Right lobe of liver (tissue), 6 donors: Measurements from ENCODE around the gene TOX4. TPM values are rescaled to one million over a fixed set of nuclear protein-coding genes. Genes with fewer than 3 reads are reported as not detected.
A peak's percentile ranks its signal among the peaks of the same experiment; 100 is the strongest.

Source experiments
- ATAC-seq, 4 donors: fragments of 200-7000 bp; cut with Tn5 transposase; one replicate each; pipeline ENCODE4 v1.9.1; 2020; ENCODE audit warnings: mild to moderate bottlenecking in 4 of 4, moderate library complexity in 4 of 4
- DNase-seq, 3 donors: peaks; one replicate each; pipeline ENCODE4 v3.0.0-alpha.2; 2020
- H3K27ac ChIP-seq, 3 donors: fragments of 200-600 bp; one replicate each; pipeline ENCODE4 v1.8.0; 2022
- H3K27me3 ChIP-seq, 2 donors: fragments of 200-600 bp; one replicate each; pipeline ENCODE4 v1.8.0; 2022
- H3K36me3 ChIP-seq, 4 donors: fragments of 200-600 bp; sonication (generic) in 1 of 4; one replicate each; pipeline versions ENCODE4 v1.5.1 to v1.8.0; 2017 to 2022; ENCODE audit warnings: control low read depth in 1 of 4
- H3K4me1 ChIP-seq, 4 donors: fragments of 200-600 bp; sonication (generic) in 1 of 4; one replicate each; pipeline versions ENCODE4 v1.5.1 to v1.8.0; 2017 to 2022; ENCODE audit warnings: control low read depth in 1 of 4
- H3K4me3 ChIP-seq, 3 donors: fragments of 200-600 bp; one replicate each; pipeline ENCODE4 v1.8.0; 2022
- H3K9me3 ChIP-seq, 4 donors: fragments of 200-600 bp; sonication (generic) in 1 of 4; one replicate each; pipeline versions ENCODE4 v1.5.1 to v1.8.0; 2017 to 2022; ENCODE audit warnings: control low read depth in 1 of 4
- POLR2A ChIP-seq: fragments of 450-650 bp; IDR thresholded peaks from one replicate; pipeline ENCODE4 v1.6.1; 2017; ENCODE audit warnings: antibody characterized with exemption, mild to moderate bottlenecking
- WGBS: methylation state at CpG from one replicate; pipeline ENCODE4 v1.1.6; 2018; ENCODE audit warnings: low coverage, low lambda C conversion rate; ENCODE audit not compliant: insufficient coverage; ENCODE audit errors: missing lambda C conversion rate; 5-methylcytosine and 5-hydroxymethylcytosine counted together
- intact Hi-C, 2 donors: fragments of 100-400 bp; cut with DNase I; formaldehyde crosslinking; loops; one replicate each; pipeline versions ENCODE4 v1.11.2 to v1.14.1; 2022
- long read RNA-seq: library from polyadenylated mRNA; unstranded; transcript quantifications from one replicate; pipeline ENCODE4 v2.0.0, GENCODE V29; 2019
- total RNA-seq, 6 experiments: library from RNA; depleted of rRNA in 2 of 6; stranded (reverse); fragments of >200 nt in 2 of 6; fragmentation: NEBNext Ultra II Directional in 3 of 6; extraction: Animal tissue kit (Norgen Biotek cat#: 25700) in 3 of 6; gene quantifications; one replicate each; pipeline versions ENCODE4 v1.1.0 to v1.2.4, GENCODE V29; 2016 to 2023
- TF ChIP-seq, protein P1 (sequence below), 4 donors: fragments of 200-600 bp in 3 of 4; fragments of 450-650 bp in 1 of 4; IDR thresholded peaks; one replicate each; pipeline versions ENCODE4 v1.5.1 to v1.8.0; 2016 to 2022; ENCODE audit warnings: antibody characterized with exemption in 4 of 4, mild to moderate bottlenecking in 2 of 4
- donor health status: DM: no; HTN: yes; CAD: no.
- donor health status: DM: no; HTN: no; CAD: no.
- donor health status: DM: no; HTN: no; CAD: no.
- donor health status: DM: no; HTN: yes; CAD: no.
- donor health status: DM: no; HTN: yes; CAD: no.

TOX4 gene
- 10 to 100 TPM; 19.9 to 37.0 (median 33.3) TPM for total RNA-seq
- long read RNA-seq, partial matches to known transcripts, result 6 of 8 reads
- long read RNA-seq, other reads (novel, unspliced or antisense), result 1 of 8 reads

DNA sequence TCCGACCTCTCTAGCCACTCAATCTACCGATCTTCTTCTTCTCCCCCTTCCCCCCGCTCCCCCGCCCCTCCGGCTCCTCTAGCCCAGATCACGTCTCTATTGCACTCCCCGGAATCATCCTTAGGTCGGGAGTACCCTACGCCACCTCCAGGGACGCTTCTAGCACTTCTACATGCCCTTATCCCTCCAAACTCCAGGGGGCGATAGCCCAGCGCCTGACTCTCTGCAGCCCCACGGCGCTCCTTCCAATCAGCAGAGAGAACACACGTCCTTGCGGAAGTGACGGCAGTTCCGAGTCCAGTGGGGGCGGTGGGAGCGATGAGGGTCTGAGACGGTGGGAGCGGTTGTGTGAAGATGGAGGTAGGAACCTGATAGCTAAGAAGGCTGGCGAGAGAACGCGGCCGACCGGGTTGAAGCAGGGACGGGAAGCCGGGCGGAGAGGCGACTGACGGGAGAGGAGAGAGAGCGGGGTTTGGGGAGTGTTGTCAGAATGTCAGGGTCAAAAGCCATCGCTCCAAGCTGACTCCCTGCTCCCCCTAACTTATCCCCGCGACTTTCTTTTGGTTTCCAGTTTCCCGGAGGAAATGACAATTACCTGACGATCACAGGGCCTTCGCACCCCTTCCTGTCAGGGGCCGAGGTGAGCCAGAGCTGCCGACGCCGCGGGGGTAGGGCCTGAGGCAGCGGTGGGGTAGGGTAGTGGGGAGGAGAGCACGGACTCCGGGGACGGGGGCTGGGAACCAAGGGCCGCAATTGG is at the start of gene TOX4, which contains the start of gene RAB2B:
Gene TOX4, plus strand, starts transcription at position 271 of the 757 bp plus-strand sequence. Its CDS starts 84 bp downstream, at position 355.
Gene RAB2B, minus strand, starts transcription at position 35 of the 757 bp plus-strand sequence. CDS start 87 bp downstream, outside the sequence.
- Histone ChIP-seq H3K27me3 (no peaks in the 10 kb centered on the region), H3K4me1 (peaks cover 0 to 16% (median 2%) of the 10 kb centered on the region in 4 donors), H3K9me3 (no peaks in the 10 kb centered on the region), H3K36me3 (peaks cover 0 to 19% (median 0%) of the 10 kb centered on the region in 4 donors), H3K4me3 (peak within 1 kb of the TSS; percentile 79 to 93 (median 86)), H3K27ac (peak within 1 kb of the TSS; percentile 56 to 91 (median 75))
- intact Hi-C loops, result no loop called here
- WGBS, result 1% methylated on average over 39 of the region's 49 CpGs
- TF ChIP-seq POLR2A, result peak; percentile 62
- TF ChIP-seq, protein P1, sequence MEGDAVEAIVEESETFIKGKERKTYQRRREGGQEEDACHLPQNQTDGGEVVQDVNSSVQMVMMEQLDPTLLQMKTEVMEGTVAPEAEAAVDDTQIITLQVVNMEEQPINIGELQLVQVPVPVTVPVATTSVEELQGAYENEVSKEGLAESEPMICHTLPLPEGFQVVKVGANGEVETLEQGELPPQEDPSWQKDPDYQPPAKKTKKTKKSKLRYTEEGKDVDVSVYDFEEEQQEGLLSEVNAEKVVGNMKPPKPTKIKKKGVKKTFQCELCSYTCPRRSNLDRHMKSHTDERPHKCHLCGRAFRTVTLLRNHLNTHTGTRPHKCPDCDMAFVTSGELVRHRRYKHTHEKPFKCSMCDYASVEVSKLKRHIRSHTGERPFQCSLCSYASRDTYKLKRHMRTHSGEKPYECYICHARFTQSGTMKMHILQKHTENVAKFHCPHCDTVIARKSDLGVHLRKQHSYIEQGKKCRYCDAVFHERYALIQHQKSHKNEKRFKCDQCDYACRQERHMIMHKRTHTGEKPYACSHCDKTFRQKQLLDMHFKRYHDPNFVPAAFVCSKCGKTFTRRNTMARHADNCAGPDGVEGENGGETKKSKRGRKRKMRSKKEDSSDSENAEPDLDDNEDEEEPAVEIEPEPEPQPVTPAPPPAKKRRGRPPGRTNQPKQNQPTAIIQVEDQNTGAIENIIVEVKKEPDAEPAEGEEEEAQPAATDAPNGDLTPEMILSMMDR (IDR thresholded peaks at IDR 0.05), result peak; percentile 90 to 98 (median 96)
- DNase-seq, result peak; percentile 94 to 99 (median 97)
- ATAC-seq, result peak; percentile 97 to 99 (median 98)

DNA sequence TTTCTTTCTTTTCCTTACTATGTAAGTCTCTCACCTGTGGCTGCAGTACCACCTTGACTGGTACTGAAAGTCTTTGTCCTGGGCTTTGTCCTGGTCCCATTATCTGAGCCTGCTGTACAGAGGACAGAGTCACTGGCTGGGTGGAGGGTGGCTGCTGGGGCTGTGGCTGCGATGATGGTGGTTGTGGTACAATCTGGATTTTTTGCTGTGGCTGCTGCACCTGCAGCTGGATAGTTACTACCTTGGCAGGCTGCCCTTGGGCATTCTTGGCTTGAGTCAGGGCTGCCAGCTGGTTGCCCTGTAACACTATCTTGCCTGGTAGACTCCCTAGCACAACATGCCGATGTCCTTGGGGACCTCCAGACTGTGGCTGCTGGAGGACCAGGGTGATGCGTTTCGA is 48.1 kb upstream of the TOX4 start:
- H3K27me3 ChIP-seq, result no peaks in the 10 kb centered on the region
- peaks cover 10 to 66% (median 38%) of the 10 kb centered on the region in 4 donors for H3K36me3 ChIP-seq
- TF ChIP-seq, protein P1 (IDR thresholded peaks at IDR 0.05), result no peak
- TF ChIP-seq POLR2A, result no peak
- no peak overlapping the region for H3K27ac ChIP-seq
- DNase-seq (no peak), ATAC-seq (peak; percentile 18 to 56 (median 24))
- H3K4me1 ChIP-seq, result no peaks in the 10 kb centered on the region
- no peaks in the 10 kb centered on the region for H3K9me3 ChIP-seq
- WGBS, result 82% methylated on average over 4 of the region's 4 CpGs
- intact Hi-C loops, result no loop called here
- H3K4me3 ChIP-seq, result no peak overlapping the region

DNA sequence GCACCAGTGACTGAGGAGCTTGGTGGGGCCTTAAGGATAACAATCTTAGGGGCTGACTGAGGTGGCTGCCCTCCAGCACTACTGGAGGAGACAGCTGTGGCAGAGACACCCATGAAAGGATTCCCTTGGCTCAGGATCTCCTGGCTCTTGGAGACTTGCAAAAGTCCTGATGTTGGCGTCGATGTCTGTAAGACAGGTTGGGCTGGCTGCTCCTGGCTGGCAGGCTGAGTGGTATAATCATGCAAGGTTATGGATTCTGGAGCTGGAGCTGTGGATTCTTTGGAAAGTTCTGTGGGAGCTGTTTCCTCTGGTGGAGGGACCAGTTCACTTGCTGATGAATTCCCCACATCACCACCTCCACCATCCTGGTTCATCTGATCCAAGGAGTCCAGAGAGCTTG is 45.9 kb upstream of the TOX4 start:
- Histone ChIP-seq H3K27me3 (no peaks in the 10 kb centered on the region), H3K4me1 (peaks cover 0 to 12% (median 0%) of the 10 kb centered on the region in 4 donors), H3K36me3 (peaks cover 6 to 44% (median 24%) of the 10 kb centered on the region in 4 donors), H3K4me3 (no peak overlapping the region), H3K9me3 (no peaks in the 10 kb centered on the region), H3K27ac (no peak overlapping the region)
- DNase-seq, result no peak
- intact Hi-C loops, result no loop called here
- no peak for ATAC-seq
- WGBS, result 100% methylated on average over 2 of the region's 2 CpGs
- TF ChIP-seq POLR2A, result no peak
- TF ChIP-seq, protein P1 (IDR thresholded peaks at IDR 0.05), result no peak

GRCh38 chr14:21436567-21437062 is 40.4 kb upstream of the TOX4 start:
- H3K27me3 ChIP-seq, result no peaks in the 10 kb centered on the region
- peak overlapping the region; percentile 59 to 90 (median 66) for H3K4me3 ChIP-seq
- DNase-seq (no peak), ATAC-seq (peak in 1 of 4 donors; percentile 4)
- H3K27ac ChIP-seq, result peak overlapping the region in 2 of 3 donors; percentile 74 to 92
- WGBS, result 1% methylated on average over 11 of the region's 11 CpGs
- TF ChIP-seq, protein P1 (IDR thresholded peaks at IDR 0.05), result no peak
- TF ChIP-seq POLR2A, result no peak
- H3K9me3 ChIP-seq, result no peaks in the 10 kb centered on the region
- H3K4me1 ChIP-seq, result peaks cover 0 to 23% (median 2%) of the 10 kb centered on the region in 4 donors
- H3K36me3 ChIP-seq, result peaks cover 0 to under 1% (median 0%) of the 10 kb centered on the region in 4 donors
- intact Hi-C loops, result no loop called here
